Coronary artery (tissue), 2 donors: ENCODE data around the gene PRDM16.
"Not testable (repeated sequence)": the region's sequence is repeated elsewhere in the genome, so short reads cannot be mapped to it uniquely, and the experiment has no call there.

ENCODE experiments used
- DNase-seq: peaks from one replicate; pipeline ENCODE4 v3.0.0-alpha.2; 2017; ENCODE audit warnings: low spot score
- H3K27ac ChIP-seq, 2 donors: fragments of 200-600 bp; sonication (generic); one replicate each; pipeline ENCODE4 v1.5.1; 2016 to 2019
- H3K4me3 ChIP-seq: fragments of 200-600 bp; sonication (generic); 2 replicates; pipeline ENCODE4 v1.5.1; 2016; ENCODE audit warnings: mild to moderate bottlenecking, moderate library complexity
- TF ChIP-seq, protein P1 (sequence below): fragments of 200-600 bp; sonication (generic); IDR thresholded peaks from one replicate; pipeline ENCODE4 v1.5.1; 2019; ENCODE audit warnings: antibody characterized with exemption

PRDM16 gene

DNA sequence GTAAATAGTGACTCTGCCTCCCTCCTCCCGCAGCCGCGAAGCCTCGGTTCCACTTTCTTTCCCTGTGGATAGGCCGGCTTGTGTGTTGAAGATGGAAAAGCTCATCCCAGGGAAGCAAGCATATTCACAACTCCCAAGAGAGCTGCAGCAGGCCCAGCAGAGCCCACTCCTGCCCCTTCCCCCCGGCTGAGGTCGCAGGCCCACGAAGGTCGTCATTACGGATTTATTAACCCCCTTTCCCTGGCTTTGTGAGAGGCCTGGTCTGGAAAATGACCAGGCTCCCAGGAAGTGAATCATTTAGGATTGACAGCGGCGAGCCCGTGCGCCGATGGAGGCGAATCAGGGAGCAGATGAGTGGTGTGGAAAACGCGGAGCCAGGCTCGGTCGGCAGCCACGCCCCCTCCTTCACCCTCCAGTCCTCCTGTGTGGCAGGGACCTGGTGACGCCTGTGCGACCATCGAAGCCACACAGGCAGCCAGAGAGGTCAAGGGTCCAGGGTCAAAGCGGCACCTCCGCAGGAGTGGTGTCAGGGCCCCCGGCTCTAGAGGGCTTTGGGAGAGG lies 93.4 kb downstream of the PRDM16 start:
- DNase-seq, result no peak
- H3K4me3 ChIP-seq, result no peak overlapping the region
- peak overlapping the region; percentile 73 to 83 for H3K27ac ChIP-seq
- TF ChIP-seq, protein P1, sequence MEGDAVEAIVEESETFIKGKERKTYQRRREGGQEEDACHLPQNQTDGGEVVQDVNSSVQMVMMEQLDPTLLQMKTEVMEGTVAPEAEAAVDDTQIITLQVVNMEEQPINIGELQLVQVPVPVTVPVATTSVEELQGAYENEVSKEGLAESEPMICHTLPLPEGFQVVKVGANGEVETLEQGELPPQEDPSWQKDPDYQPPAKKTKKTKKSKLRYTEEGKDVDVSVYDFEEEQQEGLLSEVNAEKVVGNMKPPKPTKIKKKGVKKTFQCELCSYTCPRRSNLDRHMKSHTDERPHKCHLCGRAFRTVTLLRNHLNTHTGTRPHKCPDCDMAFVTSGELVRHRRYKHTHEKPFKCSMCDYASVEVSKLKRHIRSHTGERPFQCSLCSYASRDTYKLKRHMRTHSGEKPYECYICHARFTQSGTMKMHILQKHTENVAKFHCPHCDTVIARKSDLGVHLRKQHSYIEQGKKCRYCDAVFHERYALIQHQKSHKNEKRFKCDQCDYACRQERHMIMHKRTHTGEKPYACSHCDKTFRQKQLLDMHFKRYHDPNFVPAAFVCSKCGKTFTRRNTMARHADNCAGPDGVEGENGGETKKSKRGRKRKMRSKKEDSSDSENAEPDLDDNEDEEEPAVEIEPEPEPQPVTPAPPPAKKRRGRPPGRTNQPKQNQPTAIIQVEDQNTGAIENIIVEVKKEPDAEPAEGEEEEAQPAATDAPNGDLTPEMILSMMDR, result no peak

DNA sequence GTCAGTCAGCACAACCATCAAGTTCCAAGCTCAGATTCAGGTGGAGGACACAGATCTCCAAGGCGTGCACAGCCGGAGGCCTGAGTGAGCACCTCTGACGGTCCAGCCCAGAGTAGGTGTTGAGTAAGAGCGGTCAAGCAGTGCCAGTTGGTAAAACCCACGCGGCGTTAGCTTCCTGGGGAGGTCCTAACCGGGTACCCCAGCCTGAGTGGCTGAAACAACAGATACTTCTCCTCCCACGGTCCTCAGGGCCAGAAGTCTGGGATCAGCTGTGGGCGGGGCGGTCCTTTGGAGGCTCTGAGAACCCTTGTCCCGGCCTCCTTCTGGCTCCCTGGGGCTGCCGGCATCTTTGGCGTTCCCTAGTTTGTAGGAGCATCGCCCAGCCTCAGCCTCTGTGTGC lies 94.4 kb downstream of the PRDM16 start:
- Histone ChIP-seq H3K27ac (peak overlapping the region; percentile 32 to 54), H3K4me3 (no peak overlapping the region)
- no peak for DNase-seq
- TF ChIP-seq, protein P1, result no peak

DNA sequence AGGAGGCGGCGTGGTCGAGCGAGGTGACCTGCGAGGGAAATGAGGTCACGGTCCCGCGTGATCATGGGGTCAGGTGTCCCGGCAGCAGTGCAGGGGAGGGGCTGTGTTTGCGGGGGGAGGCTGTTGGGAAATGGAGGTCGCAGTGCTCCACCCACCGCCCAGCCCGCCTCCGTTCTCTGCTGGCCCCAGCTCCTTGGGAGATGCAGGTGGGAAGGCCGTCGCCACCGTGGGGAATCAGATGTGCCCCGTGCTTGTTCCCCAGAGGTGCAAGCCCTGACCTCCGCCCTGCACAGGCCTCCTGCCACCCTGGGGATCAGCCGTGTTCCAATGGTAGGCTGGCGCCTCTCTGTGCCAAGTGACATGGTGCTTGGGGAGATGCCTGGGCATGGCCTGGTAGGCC lies 95.7 kb downstream of the PRDM16 start:
- TF ChIP-seq, protein P1, result no peak
- Histone ChIP-seq H3K27ac (peak overlapping the region in 1 of 2 donors; percentile 22), H3K4me3 (no peak overlapping the region)
- DNase-seq, result no peak

DNA sequence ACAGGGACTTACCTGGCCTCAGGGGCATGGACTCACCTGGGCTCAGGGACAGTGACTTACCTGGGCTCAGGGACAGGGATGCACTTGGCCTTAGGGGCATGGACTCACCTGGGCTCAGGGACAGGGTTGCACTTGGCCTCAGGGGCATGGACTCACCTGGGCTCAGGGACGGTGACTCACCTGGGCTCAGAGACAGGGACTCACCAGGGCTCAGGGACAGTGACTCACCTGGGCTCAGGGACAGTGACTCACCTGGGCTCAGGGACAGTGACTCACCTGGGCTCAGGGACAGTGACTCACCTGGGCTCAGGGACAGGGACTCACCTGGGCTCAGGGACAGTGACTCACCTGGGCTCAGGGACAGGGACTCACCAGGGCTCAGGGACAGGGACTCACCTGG lies 96.2 kb downstream of the PRDM16 start:
- DNase-seq, H3K4me3 ChIP-seq: not testable (repeated sequence)
- H3K27ac ChIP-seq, result peak overlapping the region in 1 of 2 donors; percentile 22

DNA sequence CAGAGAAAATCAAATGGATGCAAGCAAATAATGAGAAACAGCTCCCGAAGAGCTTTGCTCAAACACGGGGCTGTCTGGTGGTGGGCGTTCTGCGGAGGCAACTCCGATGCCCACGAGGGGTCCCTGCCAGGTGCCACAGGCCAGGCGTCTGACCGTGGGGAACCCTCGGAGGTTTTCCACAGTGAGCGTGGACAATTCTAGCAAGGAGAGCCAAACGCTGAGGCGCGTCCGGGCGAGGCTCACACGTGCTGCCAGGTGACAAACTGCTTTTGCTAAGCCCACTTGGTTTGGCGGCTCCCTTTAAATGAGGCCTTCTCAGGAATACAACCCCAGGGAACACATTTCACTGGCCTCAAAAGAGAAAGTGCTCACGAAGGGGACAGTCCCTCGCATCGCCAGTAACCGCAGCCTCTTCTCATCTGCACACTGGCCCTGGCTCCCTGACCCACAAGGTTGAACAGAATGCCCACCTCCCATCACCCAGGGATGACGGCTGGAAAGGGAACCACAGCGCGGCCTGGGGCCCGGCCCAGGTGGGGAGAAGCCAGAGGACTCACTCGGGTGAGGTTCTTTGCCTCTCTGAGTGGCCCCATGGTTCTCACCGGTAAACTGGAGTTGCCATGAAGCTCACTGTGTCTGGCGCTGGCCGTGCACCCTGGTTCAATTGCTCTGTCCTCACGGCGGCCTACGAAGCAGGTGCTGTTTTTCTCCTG lies 97.4 kb downstream of the PRDM16 start:
- Histone ChIP-seq H3K4me3 (no peak overlapping the region), H3K27ac (no peak overlapping the region)
- no peak for DNase-seq
- TF ChIP-seq, protein P1, result no peak

DNA sequence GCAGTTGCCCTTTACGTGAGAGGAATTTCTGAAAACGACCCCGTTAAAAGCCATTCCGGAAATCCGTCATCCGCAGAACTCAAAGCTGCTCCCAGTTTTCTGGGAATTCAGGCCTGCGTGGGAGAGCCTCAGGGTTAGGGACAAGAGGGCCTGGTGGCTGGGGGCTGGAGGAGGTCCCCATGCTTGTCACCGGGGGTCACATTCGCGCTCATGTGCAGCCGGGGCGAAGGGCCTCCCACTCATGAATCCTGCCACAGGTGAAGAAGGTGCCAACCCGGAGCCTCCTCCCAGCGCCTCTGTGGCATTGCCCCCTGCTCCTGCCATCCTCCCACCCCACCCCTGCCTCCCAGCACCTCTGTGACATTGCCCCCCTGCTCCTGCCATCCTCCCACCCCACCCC lies 98.3 kb downstream of the PRDM16 start:
- no peak overlapping the region for H3K4me3 ChIP-seq
- no peak overlapping the region for H3K27ac ChIP-seq
- no peak for DNase-seq
- TF ChIP-seq, protein P1, result no peak

DNA sequence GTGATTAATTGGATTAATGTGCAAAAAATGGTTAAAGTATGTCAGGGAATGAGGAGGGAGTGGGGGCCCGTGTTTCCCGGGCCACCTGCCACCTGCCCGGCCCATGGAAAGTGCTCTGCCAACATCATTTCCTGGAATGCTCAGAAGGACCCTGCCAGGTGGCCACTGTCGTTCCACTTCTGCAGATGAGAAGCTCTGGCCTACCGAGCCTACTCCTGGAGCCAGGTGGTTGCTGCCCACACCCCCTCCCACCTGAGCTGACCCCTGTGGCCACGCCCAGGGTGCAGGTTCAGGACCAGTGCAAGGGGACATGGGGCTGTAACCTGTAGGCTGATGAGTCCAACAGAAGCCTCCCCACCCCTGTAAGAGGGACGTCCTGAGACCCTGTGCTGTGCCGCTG lies 99.7 kb downstream of the PRDM16 start:
- H3K27ac ChIP-seq, result peak overlapping the region; percentile 20 to 97
- H3K4me3 ChIP-seq, result no peak overlapping the region
- no peak for DNase-seq
- TF ChIP-seq, protein P1, result no peak
